HepG2 (cell line): ENCODE results near the gene EEFSEC. TPM values are rescaled to one million over a fixed set of nuclear protein-coding genes. Genes with fewer than 3 reads are reported as not detected.

Experiments used
- ATAC-seq: fragments of 200-7000 bp; cut with Tn5 transposase; 3 replicates; pipeline ENCODE4 v1.9.1; 2020; ENCODE audit warnings: mild to moderate bottlenecking, moderate library complexity
- BruUV-seq: library from RNA; stranded (reverse); fragments of 400-500 nt; replicated peaks from 2 replicates; lab custom pipeline; 2021; lab: Mats Ljungman, UMichigan
- CTCF ChIA-PET: fragments of 300-600 bp; formaldehyde crosslinking; extraction: SDS; loops from one replicate; lab custom pipeline; 2021; ENCODE audit warnings: low total read pairs, inconsistent platforms, low intra/inter-chr PET ratio; lab: Yijun Ruan, JAX
- POLR2A ChIA-PET: fragments of 350-600 bp; sonication (Branson Sonifier 250); formaldehyde crosslinking; loops from one replicate; lab custom pipeline; 2020; ENCODE audit warnings: antibody characterized with exemption, inconsistent platforms; lab: Yijun Ruan, JAX
- DNase-seq: peaks from one replicate; pipeline ENCODE4 v3.0.0-alpha.2; 2015; ENCODE audit warnings: low spot score
- FAIRE-seq: peaks from 3 replicates; lab custom pipeline; 2011; peaks lifted over from hg19 to GRCh38; lab: Jason Lieb, UNC
- H2AFZ ChIP-seq: one replicate; pipeline ENCODE4 v1.6.1; 2011; ENCODE audit warnings: low read length, inconsistent platforms
- H3K27ac ChIP-seq: fragments of 300-600 bp; 3 replicates; pipeline ENCODE4 v1.8.0; 2011; ENCODE audit warnings: mixed run types, mild to moderate bottlenecking, mixed read lengths, low read length, inconsistent platforms; ENCODE audit not compliant: insufficient read depth; ENCODE audit errors: extremely low read length
- H3K27me3 ChIP-seq, 2 experiments: fragments of 200-600 bp in 1 of 2; 2 replicates in 1 of 2; 3 replicates in 1 of 2; pipeline versions ENCODE4 v1.6.0 to v1.8.0; 2011; ENCODE audit warnings: low read length in 2 of 2, mild to moderate bottlenecking in 2 of 2, moderate library complexity in 2 of 2, inconsistent platforms in 1 of 2; ENCODE audit not compliant: insufficient read depth in 2 of 2, control insufficient read depth in 1 of 2
- H3K36me3 ChIP-seq, 2 experiments: fragments of 200-600 bp in 1 of 2; replicated peaks in 1 of 2; 2 replicates in 1 of 2; 3 replicates in 1 of 2; pipeline versions ENCODE4 v1.5.1 to v1.8.0; 2011; ENCODE audit warnings: low read length in 2 of 2, inconsistent platforms in 1 of 2; ENCODE audit not compliant: insufficient read depth in 2 of 2, control insufficient read depth in 1 of 2
- H3K4me1 ChIP-seq: 2 replicates; pipeline ENCODE4 v1.5.1; 2012; ENCODE audit warnings: low read length, inconsistent platforms; ENCODE audit not compliant: insufficient read depth
- H3K4me2 ChIP-seq: 2 replicates; pipeline ENCODE4 v1.6.0; 2011; ENCODE audit warnings: low read depth, low read length, inconsistent platforms
- H3K4me3 ChIP-seq, 3 experiments: fragments of 200-600 bp in 1 of 3; sonication (generic), shearing (Covaris generic) in 1 of 3; replicated peaks in 1 of 3; 2 replicates each; pipeline ENCODE4 v1.5.1; 2011 to 2016; ENCODE audit warnings: low read length in 3 of 3, inconsistent platforms in 2 of 3, low read depth in 2 of 3, mild to moderate bottlenecking in 2 of 3, control low read depth in 1 of 3, mixed read lengths in 1 of 3; ENCODE audit not compliant: insufficient read depth in 1 of 3
- H3K79me2 ChIP-seq: one replicate; pipeline ENCODE4 v1.6.1; 2011; ENCODE audit warnings: low read length, inconsistent platforms; ENCODE audit not compliant: insufficient read depth
- H3K9ac ChIP-seq: 2 replicates; pipeline ENCODE4 v1.6.0; 2011; ENCODE audit warnings: mild to moderate bottlenecking, low read depth, low read length, inconsistent platforms; ENCODE audit not compliant: insufficient read depth
- H3K9me3 ChIP-seq: 2 replicates; pipeline ENCODE4 v1.5.1; 2012; ENCODE audit warnings: mild to moderate bottlenecking, low read length
- H4K20me1 ChIP-seq: 2 replicates; pipeline ENCODE4 v1.6.0; 2011; ENCODE audit warnings: inconsistent platforms, mild to moderate bottlenecking, low read length, moderate library complexity; ENCODE audit not compliant: insufficient read depth
- BCLAF1 ChIP-seq: fragments of 450-650 bp; IDR thresholded peaks from 2 replicates; pipeline ENCODE4 v1.6.1; 2017; ENCODE audit warnings: mild to moderate bottlenecking
- BORCS8-MEF2B ChIP-seq: sonication (generic); formaldehyde crosslinking; IDR thresholded peaks from 2 replicates; pipeline ENCODE4 v1.8.0; 2022; ENCODE audit warnings: mild to moderate bottlenecking, missing genetic modification reagents
- GATAD1 ChIP-seq: IDR thresholded peaks from 2 replicates; pipeline ENCODE4 v1.6.1; 2016; ENCODE audit warnings: missing genetic modification reagents, missing compliant biosample characterization
- GTF3A ChIP-seq: sonication (generic); formaldehyde crosslinking; conservative IDR thresholded peaks from 2 replicates; pipeline ENCODE4 v1.4.0; 2020; ENCODE audit warnings: mild to moderate bottlenecking, missing genetic modification reagents
- HNF4G ChIP-seq, 2 experiments: sonication (generic) in 1 of 2; formaldehyde crosslinking in 1 of 2; IDR thresholded peaks; 2 replicates each; pipeline versions ENCODE4 v1.4.0 to v1.6.1; 2011 to 2020; ENCODE audit warnings: borderline replicate concordance in 2 of 2, low read depth in 2 of 2, mild to moderate bottlenecking in 2 of 2, low read length in 1 of 2, missing genetic modification reagents in 1 of 2, moderate library complexity in 1 of 2
- KDM4B ChIP-seq: sonication (generic); formaldehyde crosslinking; IDR thresholded peaks from 2 replicates; pipeline ENCODE4 v1.4.0; 2020; ENCODE audit warnings: missing genetic modification reagents
- MYNN ChIP-seq: sonication (generic); formaldehyde crosslinking; IDR thresholded peaks from 2 replicates; pipeline ENCODE4 v1.4.0; 2020; ENCODE audit warnings: mild to moderate bottlenecking, low read depth, missing genetic modification reagents
- NR2F6 ChIP-seq, 2 experiments: IDR thresholded peaks; 2 replicates each; pipeline ENCODE4 v1.6.1; 2016; ENCODE audit warnings: antibody characterized with exemption in 1 of 2, mild to moderate bottlenecking in 1 of 2
- RBM39 ChIP-seq: fragments of 200-400 bp; formaldehyde crosslinking; IDR thresholded peaks from one replicate; pipeline ENCODE4 v1.6.1; 2018; ENCODE audit warnings: antibody characterized with exemption, mild to moderate bottlenecking, low read depth, low read length; ENCODE audit not compliant: poor library complexity, severe bottlenecking
- RXRB ChIP-seq: IDR thresholded peaks from 2 replicates; pipeline ENCODE4 v1.6.1; 2016; ENCODE audit warnings: borderline replicate concordance, missing genetic modification reagents, missing compliant biosample characterization
- SIX1 ChIP-seq: sonication (generic); formaldehyde crosslinking; IDR thresholded peaks from 2 replicates; pipeline ENCODE4 v1.4.0; 2020; ENCODE audit warnings: missing genetic modification reagents, borderline replicate concordance
- SMAD3 ChIP-seq: sonication (generic); formaldehyde crosslinking; IDR thresholded peaks from 2 replicates; pipeline ENCODE4 v1.4.0; 2020; ENCODE audit warnings: missing genetic modification reagents
- TEAD3 ChIP-seq: optimal IDR thresholded peaks from 2 replicates; pipeline ENCODE3; 2016; ENCODE audit warnings: borderline replicate concordance
- ZBTB1 ChIP-seq: sonication (generic); formaldehyde crosslinking; IDR thresholded peaks from 2 replicates; pipeline ENCODE4 v1.4.0; 2020; ENCODE audit warnings: missing genetic modification reagents, borderline replicate concordance
- ZC3H4 ChIP-seq: sonication (generic); formaldehyde crosslinking; IDR thresholded peaks from 2 replicates; pipeline ENCODE4 v1.4.0; 2020; ENCODE audit warnings: missing genetic modification reagents, borderline replicate concordance
- ZNF143 ChIP-seq: sonication (generic); formaldehyde crosslinking; IDR thresholded peaks from 2 replicates; pipeline ENCODE4 v1.4.0; 2020; ENCODE audit warnings: missing genetic modification reagents
- ZNF20 ChIP-seq: sonication (generic); formaldehyde crosslinking; IDR thresholded peaks from 2 replicates; pipeline ENCODE4 v1.4.0; 2020; ENCODE audit warnings: mild to moderate bottlenecking, moderate library complexity, missing genetic modification reagents
- ZNF44 ChIP-seq: sonication (generic); formaldehyde crosslinking; IDR thresholded peaks from 2 replicates; pipeline ENCODE4 v1.5.1; 2020; ENCODE audit warnings: mild to moderate bottlenecking, missing genetic modification reagents
- ZNF501 ChIP-seq: sonication (generic); formaldehyde crosslinking; IDR thresholded peaks from 2 replicates; pipeline ENCODE4 v1.5.1; 2020; ENCODE audit warnings: mild to moderate bottlenecking, moderate library complexity, missing genetic modification reagents
- ZNF562 ChIP-seq: sonication (generic); formaldehyde crosslinking; IDR thresholded peaks from 2 replicates; pipeline ENCODE4 v1.8.0; 2022; ENCODE audit warnings: missing genetic modification reagents, borderline replicate concordance
- ZNF572 ChIP-seq: sonication (generic); formaldehyde crosslinking; IDR thresholded peaks from 2 replicates; pipeline ENCODE4 v1.5.1; 2020; ENCODE audit warnings: mild to moderate bottlenecking, missing genetic modification reagents
- ZNF598 ChIP-seq: sonication (generic); formaldehyde crosslinking; IDR thresholded peaks from 2 replicates; pipeline ENCODE4 v1.5.1; 2020; ENCODE audit warnings: mild to moderate bottlenecking, missing genetic modification reagents, borderline replicate concordance
- ZZZ3 ChIP-seq: sonication (generic); formaldehyde crosslinking; IDR thresholded peaks from 2 replicates; pipeline ENCODE4 v1.4.0; 2020; ENCODE audit warnings: missing genetic modification reagents, mild to moderate bottlenecking, borderline replicate concordance
- WGBS: methylation state at CpG from one replicate; pipeline ENCODE4 v1.1.6; 2017; ENCODE audit warnings: low lambda C conversion rate; 5-methylcytosine and 5-hydroxymethylcytosine counted together
- in situ Hi-C: cut with HindIII; loops from 2 replicates; pipeline ENCODE4 v1.10.0; 2017; ENCODE audit warnings: low pct_unique_long_range_greater_than_20kb; ENCODE audit not compliant: extremely low pct_ligation_motif_present
- intact Hi-C: fragments of 100-400 bp; cut with micrococcal nuclease; formaldehyde crosslinking; loops from one replicate; pipeline ENCODE4 v1.10.0; 2022; ENCODE audit not compliant: unreplicated experiment
- polyA plus RNA-seq, 8 experiments: library from polyadenylated mRNA; depleted of rRNA in 3 of 8; stranded (reverse) in 7 of 8; unstranded in 1 of 8; fragments of >200 nt; fragmentation: Illumina TruSeq in 4 of 8; extraction: Trizol in 4 of 8; gene quantifications; 2 replicates each; pipeline versions ENCODE4 v1.2.1 to v1.2.3, GENCODE V29; 2011 to 2016; ENCODE audit warnings: low read depth in 4 of 8, missing spikeins in 1 of 8, mixed read lengths in 1 of 8; ENCODE audit not compliant: insufficient read depth in 1 of 8
- total RNA-seq, 5 experiments: library from RNA; depleted of rRNA; stranded (reverse); fragments of >200 nt; fragmentation: Illumina TruSeq; extraction: Trizol; gene quantifications; 2 replicates each; pipeline ENCODE4 v1.2.3, GENCODE V29; 2016; ENCODE audit warnings: low read depth in 1 of 5

The EEFSEC gene
- total and polyA plus RNA-seq, 2 of the 13 experiments (the other 11 are each of a cell fraction or from before 2014, with no cell fraction given) = 6.4 to 24.2 TPM

- intact Hi-C loops = no loop called here
- no TSS peak for BruUV-seq
- Histone ChIP-seq H3K79me2 (no peaks in the 10 kb centered on the region), H3K27me3 (no peaks in the 10 kb centered on the region), H3K9me3 (no peaks in the 10 kb centered on the region), H4K20me1 (no peaks in the 10 kb centered on the region), H3K27ac (no peak overlapping the region), H3K9ac (0 out of 2 replicates have a peak overlapping the region, but pooled peaks have one; percentile 17), H3K4me2 (0 out of 2 replicates have a peak overlapping the region, but pooled peaks have one; percentile 19), H3K36me3 (peaks cover 5% of the 10 kb centered on the region in 2 experiments; a peak in 4 of 5 replicates), H3K4me1 (peaks cover 13% of the 10 kb centered on the region), H3K4me3 (no peak overlapping the region), H2AFZ (no peak overlapping the region)
- peak; percentile 75 for FAIRE-seq
- ChIA-PET POLR2A (no interaction called here), CTCF (interaction anchor here (1.1 kb wide), 1 partner anchor 136 kb away, joined by 3 read pairs; no protein-coding TSS in a partner anchor)
- peak; percentile 97 for ATAC-seq
- DNase-seq = peak; percentile 60
- in situ Hi-C loops = loop anchor here (5.0 kb wide), 1 partner anchor 180 kb away; no protein-coding TSS in a partner anchor
- WGBS = 100% methylated on average over 2 of the region's 3 CpGs
- TF ChIP-seq MYNN = no peak
- TF ChIP-seq SMAD3 (CRISPR knock-in tag) = no peak
- TF ChIP-seq ZNF143 = no peak
- no peak for TF ChIP-seq ZC3H4 (CRISPR knock-in tag)
- peak; percentile 83 for TF ChIP-seq HNF4G (IDR thresholded peaks at IDR 0.05; ENCODE audit: borderline replicate concordance, low read depth, low read length)
- no peak for TF ChIP-seq HNF4G (CRISPR knock-in tag; IDR thresholded peaks at IDR 0.05; ENCODE audit: borderline replicate concordance, low read depth)
- TF ChIP-seq ZNF20 (CRISPR knock-in tag) = no peak
- TF ChIP-seq GTF3A (CRISPR knock-in tag) = no peak
- no peak for TF ChIP-seq ZNF598 (CRISPR knock-in tag)
- peak; percentile 38; the same call in 1 of the 2 replicates for TF ChIP-seq BORCS8-MEF2B (CRISPR knock-in tag)
- no peak for TF ChIP-seq NR2F6 (IDR thresholded peaks at IDR 0.05)
- TF ChIP-seq NR2F6 (CRISPR knock-in tag; IDR thresholded peaks at IDR 0.05) = peak; percentile 46
- TF ChIP-seq BCLAF1 = no peak
- no peak for TF ChIP-seq ZZZ3
- TF ChIP-seq ZNF501 (CRISPR knock-in tag) = peak; percentile 75; the same call in 1 of the 2 replicates
- TF ChIP-seq ZNF562 (CRISPR knock-in tag) = no peak
- peak; percentile 29; the same call in 1 of the 2 replicates for TF ChIP-seq SIX1 (CRISPR knock-in tag)
- no peak for TF ChIP-seq KDM4B (CRISPR knock-in tag)
- no peak for TF ChIP-seq RBM39
- TF ChIP-seq TEAD3 (CRISPR knock-in tag) = peak; percentile 7
- no peak for TF ChIP-seq ZNF44
- no peak for TF ChIP-seq GATAD1
- TF ChIP-seq ZBTB1 = no peak
- TF ChIP-seq RXRB (CRISPR knock-in tag) = peak; percentile 62; the same call in 1 of the 2 replicates
- TF ChIP-seq ZNF572 (CRISPR knock-in tag) = 0 out of 2 replicates have a peak, but pooled peaks have one; percentile 21
These were observed 153.8 kb downstream of the EEFSEC start for GRCh38 chr3:128307029-128307633.
